ENCODE data around the gene NCKAP5. TPM values are rescaled to one million over a fixed set of nuclear protein-coding genes. Genes with fewer than 3 reads are reported as not detected.

The NCKAP5 gene
- total and polyA plus RNA-seq, 7 donors: 0.03 to 1.2 (median 0.22) TPM

GRCh38 chr2:133169274-133169912, 398.9 kb downstream of the NCKAP5 start:
- Histone ChIP-seq H3K36me3 (ENCODE audit: insufficient read depth in 1 of 2, low read depth in 1 of 2) (no peaks in the 10 kb centered on the region), H3K4me1 (no peaks in the 10 kb centered on the region), H3K27me3 (ENCODE audit: insufficient read depth in 3 of 3, low read length in 2 of 3) (peaks cover 0 to 2% (median 0%) of the 10 kb centered on the region in 3 donors), H3K27ac (no peak overlapping the region), H3K4me3 (no peak overlapping the region), H3K9me3 (no peaks in the 10 kb centered on the region)
- DNase-seq (no peak), ATAC-seq (no peak)
- intact Hi-C loops (cut with DNase I): no loop called here
- no peak for TF ChIP-seq CTCF (IDR thresholded peaks at IDR 0.05)
- WGBS, 3 donors: 66 to 73% (median 71%) methylated on average over 10 of the region's 10 CpGs

GRCh38 chr2:133167990-133168389, 400.3 kb downstream of the NCKAP5 start:
- H3K27me3 ChIP-seq (ENCODE audit: insufficient read depth in 3 of 3, low read length in 2 of 3): peaks cover 0 to 2% (median 0%) of the 10 kb centered on the region in 3 donors
- TF ChIP-seq CTCF (IDR thresholded peaks at IDR 0.05): no peak
- whole genome bisulfite sequencing, 3 donors: 90 to 95% (median 93%) methylated on average over 3 of the region's 3 CpGs
- H3K9me3 ChIP-seq: no peaks in the 10 kb centered on the region
- no peak for DNase-seq
- no peaks in the 10 kb centered on the region for H3K4me1 ChIP-seq
- H3K27ac ChIP-seq: no peak overlapping the region
- ATAC-seq: no peak
- no peak overlapping the region for H3K4me3 ChIP-seq
- intact Hi-C loops (cut with DNase I): no loop called here
- no peaks in the 10 kb centered on the region for H3K36me3 ChIP-seq (ENCODE audit: insufficient read depth in 1 of 2, low read depth in 1 of 2)

DNA sequence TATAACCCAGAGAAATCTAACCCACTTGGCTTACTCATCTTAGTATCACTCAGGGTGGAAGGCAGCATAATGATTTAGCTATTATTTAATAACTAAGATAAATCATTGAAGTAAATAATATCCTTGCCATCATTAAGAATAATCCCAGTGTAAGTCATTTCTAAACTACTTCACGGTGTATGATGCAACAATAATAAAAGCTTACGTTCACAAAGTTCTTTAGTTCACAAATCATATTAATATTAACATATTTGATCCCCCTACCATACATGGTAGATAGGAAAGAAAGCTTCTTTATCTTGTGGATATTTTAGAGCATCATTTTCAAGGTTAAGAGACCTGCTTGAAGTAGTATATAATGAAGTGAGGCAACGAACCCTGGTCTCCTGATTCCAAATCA, 401.0 kb downstream of the NCKAP5 start:
- ATAC-seq (no peak), DNase-seq (no peak)
- H3K4me3 ChIP-seq: no peak overlapping the region
- no peaks in the 10 kb centered on the region for H3K4me1 ChIP-seq
- intact Hi-C loops (cut with DNase I): no loop called here
- H3K36me3 ChIP-seq (ENCODE audit: insufficient read depth in 1 of 2, low read depth in 1 of 2): no peaks in the 10 kb centered on the region
- peaks cover 0 to 2% (median 0%) of the 10 kb centered on the region in 3 donors for H3K27me3 ChIP-seq (ENCODE audit: insufficient read depth in 3 of 3, low read length in 2 of 3)
- 66 to 86% (median 70%) methylated on average over 3 of the region's 3 CpGs for WGBS, 3 donors
- no peak overlapping the region for H3K27ac ChIP-seq
- H3K9me3 ChIP-seq: no peaks in the 10 kb centered on the region
- TF ChIP-seq CTCF (IDR thresholded peaks at IDR 0.05): no peak

GRCh38 chr2:133166031-133166430, 402.2 kb downstream of the NCKAP5 start:
- Histone ChIP-seq H3K27me3 (ENCODE audit: insufficient read depth in 3 of 3, low read length in 2 of 3) (peaks cover 0 to 2% (median 0%) of the 10 kb centered on the region in 3 donors), H3K36me3 (ENCODE audit: insufficient read depth in 1 of 2, low read depth in 1 of 2) (no peaks in the 10 kb centered on the region), H3K4me3 (no peak overlapping the region), H3K9me3 (no peaks in the 10 kb centered on the region), H3K4me1 (no peaks in the 10 kb centered on the region), H3K27ac (no peak overlapping the region)
- no peak for TF ChIP-seq CTCF (IDR thresholded peaks at IDR 0.05)
- ATAC-seq (no peak), DNase-seq (no peak)
- intact Hi-C loops (cut with DNase I): no loop called here
- 70 to 81% (median 76%) methylated on average over 2 of the region's 2 CpGs for WGBS, 3 donors

- intact Hi-C loops (cut with DNase I): no loop called here
- Histone ChIP-seq H3K36me3 (ENCODE audit: insufficient read depth in 1 of 2, low read depth in 1 of 2) (no peaks in the 10 kb centered on the region), H3K9me3 (no peaks in the 10 kb centered on the region), H3K27ac (no peak overlapping the region), H3K27me3 (ENCODE audit: insufficient read depth in 3 of 3, low read length in 2 of 3) (no peaks in the 10 kb centered on the region), H3K4me1 (no peaks in the 10 kb centered on the region), H3K4me3 (no peak overlapping the region)
- TF ChIP-seq CTCF (IDR thresholded peaks at IDR 0.05): no peak
- WGBS, 3 donors: 32 to 55% (median 55%) methylated on average over 4 of the region's 4 CpGs
- DNase-seq (no peak), ATAC-seq (no peak)
These were observed 405.2 kb downstream of the NCKAP5 start for GRCh38 chr2:133163111-133163510.
